Tibial artery (tissue), 4 donors: Measurements from ENCODE around the gene ZNF469.

Experiments
- DNase-seq, 2 donors: peaks; one replicate each; pipeline ENCODE4 v3.0.0-alpha.2; 2019
- H3K27ac ChIP-seq, 2 donors: fragments of 200-600 bp; sonication (generic) in 1 of 2; 1 replicate in 1 of 2; 2 replicates in 1 of 2; pipeline ENCODE4 v1.5.1; 2018 to 2019; ENCODE audit warnings: mild to moderate bottlenecking in 1 of 2
- H3K27me3 ChIP-seq, 2 donors: fragments of 200-600 bp; sonication (generic) in 1 of 2; one replicate each; pipeline versions ENCODE4 v1.5.1 to v1.6.0; 2016 to 2019
- H3K36me3 ChIP-seq, 3 donors: fragments of 200-600 bp; sonication (generic) in 2 of 3; one replicate each; pipeline ENCODE4 v1.5.1; 2016 to 2019; ENCODE audit warnings: mild to moderate bottlenecking in 2 of 3
- H3K4me1 ChIP-seq, 4 donors: fragments of 200-600 bp; sonication (generic) in 2 of 4; 1 replicate in 3 of 4; 2 replicates in 1 of 4; pipeline ENCODE4 v1.5.1; 2016 to 2019
- H3K4me3 ChIP-seq, 2 donors: fragments of 200-600 bp; sonication (generic) in 1 of 2; 1 replicate in 1 of 2; 2 replicates in 1 of 2; pipeline ENCODE4 v1.5.1; 2018 to 2019; ENCODE audit warnings: mild to moderate bottlenecking in 2 of 2
- H3K9me3 ChIP-seq, 3 donors: fragments of 200-600 bp; sonication (generic) in 1 of 3; one replicate each; pipeline ENCODE4 v1.5.1; 2016 to 2019
- intact Hi-C: fragments of 100-400 bp; cut with DNase I; formaldehyde crosslinking; loops from one replicate; pipeline ENCODE4 v1.15.0; 2023; ENCODE audit warnings: low total_unique reads
- TF ChIP-seq, protein P1 (sequence below), 2 experiments: fragments of 200-600 bp in 1 of 2; fragments of 450-650 bp in 1 of 2; IDR thresholded peaks; one replicate each; pipeline ENCODE4 v1.5.1; 2017 to 2019; ENCODE audit warnings: antibody characterized with exemption in 2 of 2, mild to moderate bottlenecking in 1 of 2, moderate library complexity in 1 of 2

Gene ZNF469

GRCh38 chr16:88360999-88361398 is 21.8 kb upstream of the ZNF469 start:
- Histone ChIP-seq H3K9me3 (no peaks in the 10 kb centered on the region), H3K4me1 (no peaks in the 10 kb centered on the region), H3K27me3 (peaks cover 0 to 14% of the 10 kb centered on the region in 2 donors), H3K4me3 (no peak overlapping the region), H3K36me3 (no peaks in the 10 kb centered on the region), H3K27ac (no peak overlapping the region)
- intact Hi-C loops: no loop called here
- TF ChIP-seq, protein P1, sequence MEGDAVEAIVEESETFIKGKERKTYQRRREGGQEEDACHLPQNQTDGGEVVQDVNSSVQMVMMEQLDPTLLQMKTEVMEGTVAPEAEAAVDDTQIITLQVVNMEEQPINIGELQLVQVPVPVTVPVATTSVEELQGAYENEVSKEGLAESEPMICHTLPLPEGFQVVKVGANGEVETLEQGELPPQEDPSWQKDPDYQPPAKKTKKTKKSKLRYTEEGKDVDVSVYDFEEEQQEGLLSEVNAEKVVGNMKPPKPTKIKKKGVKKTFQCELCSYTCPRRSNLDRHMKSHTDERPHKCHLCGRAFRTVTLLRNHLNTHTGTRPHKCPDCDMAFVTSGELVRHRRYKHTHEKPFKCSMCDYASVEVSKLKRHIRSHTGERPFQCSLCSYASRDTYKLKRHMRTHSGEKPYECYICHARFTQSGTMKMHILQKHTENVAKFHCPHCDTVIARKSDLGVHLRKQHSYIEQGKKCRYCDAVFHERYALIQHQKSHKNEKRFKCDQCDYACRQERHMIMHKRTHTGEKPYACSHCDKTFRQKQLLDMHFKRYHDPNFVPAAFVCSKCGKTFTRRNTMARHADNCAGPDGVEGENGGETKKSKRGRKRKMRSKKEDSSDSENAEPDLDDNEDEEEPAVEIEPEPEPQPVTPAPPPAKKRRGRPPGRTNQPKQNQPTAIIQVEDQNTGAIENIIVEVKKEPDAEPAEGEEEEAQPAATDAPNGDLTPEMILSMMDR (IDR thresholded peaks at IDR 0.05): no peak
- no peak for DNase-seq

GRCh38 chr16:88361775-88362174 is 21.0 kb upstream of the ZNF469 start:
- TF ChIP-seq, protein P1 (IDR thresholded peaks at IDR 0.05): no peak
- no peaks in the 10 kb centered on the region for H3K36me3 ChIP-seq
- no peak overlapping the region for H3K27ac ChIP-seq
- DNase-seq: no peak
- H3K4me3 ChIP-seq: no peak overlapping the region
- H3K9me3 ChIP-seq: no peaks in the 10 kb centered on the region
- H3K4me1 ChIP-seq: no peaks in the 10 kb centered on the region
- H3K27me3 ChIP-seq: peaks cover 0 to 14% of the 10 kb centered on the region in 2 donors
- intact Hi-C loops: no loop called here

- intact Hi-C loops: no loop called here
- TF ChIP-seq, protein P1 (IDR thresholded peaks at IDR 0.05): no peak
- Histone ChIP-seq H3K9me3 (no peaks in the 10 kb centered on the region), H3K27ac (no peak overlapping the region), H3K27me3 (peaks cover 0 to 15% of the 10 kb centered on the region in 2 donors), H3K4me3 (no peak overlapping the region), H3K36me3 (no peaks in the 10 kb centered on the region), H3K4me1 (no peaks in the 10 kb centered on the region)
- DNase-seq: no peak
These were observed 19.4 kb upstream of the ZNF469 start for GRCh38 chr16:88363239-88363891.

- intact Hi-C loops: no loop called here
- Histone ChIP-seq H3K4me3 (no peak overlapping the region), H3K9me3 (no peaks in the 10 kb centered on the region), H3K27me3 (peaks cover 0 to 13% of the 10 kb centered on the region in 2 donors), H3K36me3 (no peaks in the 10 kb centered on the region), H3K4me1 (no peaks in the 10 kb centered on the region), H3K27ac (no peak overlapping the region)
- TF ChIP-seq, protein P1 (IDR thresholded peaks at IDR 0.05): no peak
- DNase-seq: peak in 1 of 2 donors; percentile 11
These were observed 17.4 kb upstream of the ZNF469 start for GRCh38 chr16:88365244-88365865.

- TF ChIP-seq, protein P1 (IDR thresholded peaks at IDR 0.05): no peak
- Histone ChIP-seq H3K27ac (no peak overlapping the region), H3K9me3 (no peaks in the 10 kb centered on the region), H3K36me3 (no peaks in the 10 kb centered on the region), H3K4me1 (no peaks in the 10 kb centered on the region), H3K4me3 (no peak overlapping the region), H3K27me3 (peaks cover 0 to 13% of the 10 kb centered on the region in 2 donors)
- no peak for DNase-seq
- intact Hi-C loops: no loop called here
These were observed 16.6 kb upstream of the ZNF469 start for GRCh38 chr16:88366032-88366703.
